Measurements from ENCODE around the gene ADPRHL1.
"Not testable (repeated sequence)": the region's sequence is repeated elsewhere in the genome, so short reads cannot be mapped to it uniquely, and the experiment has no call there.

The ADPRHL1 gene

GRCh38 chr13:113454936-113455335, 1.6 kb upstream of the ADPRHL1 start:
- no peak for DNase-seq

- no peak for DNase-seq
These were observed 822 bp downstream of the ADPRHL1 start for GRCh38 chr13:113452466-113452865.

GRCh38 chr13:113451951-113452421, 1.3 kb downstream of the ADPRHL1 start:
- no peak for DNase-seq

GRCh38 chr13:113450861-113451620, 2.2 kb downstream of the ADPRHL1 start:
- DNase-seq, result peak; percentile 14

GRCh38 chr13:113450348-113450744, 2.9 kb downstream of the ADPRHL1 start:
- DNase-seq, result not testable (repeated sequence)

- DNase-seq, result no peak
These were observed 3.5 kb downstream of the ADPRHL1 start for GRCh38 chr13:113449693-113450347.

- DNase-seq, result no peak
These were observed 4.2 kb downstream of the ADPRHL1 start for GRCh38 chr13:113448885-113449692.

GRCh38 chr13:113448545-113448884, 4.8 kb downstream of the ADPRHL1 start:
- DNase-seq, result no peak

- no peak for DNase-seq
These were observed 5.7 kb downstream of the ADPRHL1 start for GRCh38 chr13:113447596-113447995.

GRCh38 chr13:113446488-113446854, 6.8 kb downstream of the ADPRHL1 start:
- DNase-seq, result no peak

- no peak for DNase-seq
These were observed 7.3 kb downstream of the ADPRHL1 start for GRCh38 chr13:113445791-113446487.

GRCh38 chr13:113443991-113444390, 9.3 kb downstream of the ADPRHL1 start:
- DNase-seq, result no peak

- DNase-seq, result no peak
These were observed 10.3 kb downstream of the ADPRHL1 start for GRCh38 chr13:113442985-113443362.

- no peak for DNase-seq
These were observed 10.8 kb downstream of the ADPRHL1 start for GRCh38 chr13:113442354-113442984.

- no peak for DNase-seq
These were observed 11.6 kb downstream of the ADPRHL1 start for GRCh38 chr13:113441661-113442060.

GRCh38 chr13:113437408-113438010, 15.8 kb downstream of the ADPRHL1 start:
- no peak for DNase-seq

- not testable (repeated sequence) for DNase-seq
These were observed 16.4 kb downstream of the ADPRHL1 start for GRCh38 chr13:113436866-113437265.

- DNase-seq, result not testable (repeated sequence)
These were observed 17.4 kb downstream of the ADPRHL1 start for GRCh38 chr13:113435907-113436306.

GRCh38 chr13:113433391-113433916, 19.8 kb downstream of the ADPRHL1 start:
- DNase-seq, result no peak

GRCh38 chr13:113432506-113433270, 20.6 kb downstream of the ADPRHL1 start:
- DNase-seq, result no peak

GRCh38 chr13:113431171-113431570, 22.1 kb downstream of the ADPRHL1 start:
- no peak for DNase-seq
